Spleen (tissue), 11 donors: Measurements from ENCODE around the gene NEK10. TPM values are rescaled to one million over a fixed set of nuclear protein-coding genes. Genes with fewer than 3 reads are reported as not detected.
"Not testable (repeated sequence)": the region's sequence is repeated elsewhere in the genome, so short reads cannot be mapped to it uniquely, and the experiment has no call there.

Source experiments
- DNase-seq: peaks from one replicate; pipeline ENCODE4 v3.0.0-alpha.2; 2020
- H3K27ac ChIP-seq, 8 donors: fragments of 200-600 bp; sonication (generic) in 7 of 8; 1 replicate in 4 of 8; 2 replicates in 4 of 8; pipeline versions ENCODE4 v1.5.0 to v1.8.0; 2016 to 2021; ENCODE audit warnings: inconsistent platforms in 4 of 8, mild to moderate bottlenecking in 4 of 8, moderate library complexity in 1 of 8
- H3K27me3 ChIP-seq, 7 donors: fragments of 200-600 bp; sonication (generic) in 6 of 7; replicated peaks in 1 of 7; 1 replicate in 4 of 7; 2 replicates in 3 of 7; pipeline versions ENCODE4 v1.5.0 to v1.8.0; 2016 to 2021; ENCODE audit warnings: inconsistent platforms in 3 of 7, mild to moderate bottlenecking in 1 of 7
- H3K36me3 ChIP-seq, 6 donors: fragments of 200-600 bp; sonication (generic) in 5 of 6; 1 replicate in 4 of 6; 2 replicates in 2 of 6; pipeline versions ENCODE4 v1.5.0 to v1.8.0; 2016 to 2021; ENCODE audit warnings: inconsistent platforms in 2 of 6
- H3K4me1 ChIP-seq, 6 donors: fragments of 200-600 bp; sonication (generic) in 5 of 6; 1 replicate in 3 of 6; 2 replicates in 3 of 6; pipeline versions ENCODE4 v1.5.0 to v1.8.0; 2016 to 2021; ENCODE audit warnings: inconsistent platforms in 3 of 6
- H3K4me3 ChIP-seq, 8 donors: fragments of 200-600 bp; sonication (generic) in 7 of 8; 1 replicate in 4 of 8; 2 replicates in 4 of 8; pipeline versions ENCODE4 v1.5.0 to v1.8.0; 2016 to 2021; ENCODE audit warnings: inconsistent platforms in 4 of 8, mild to moderate bottlenecking in 4 of 8, moderate library complexity in 2 of 8
- H3K9me3 ChIP-seq, 8 donors: fragments of 200-600 bp; sonication (generic) in 7 of 8; 1 replicate in 4 of 8; 2 replicates in 4 of 8; pipeline versions ENCODE4 v1.5.0 to v1.8.0; 2016 to 2021; ENCODE audit warnings: inconsistent platforms in 4 of 8
- POLR2A ChIP-seq, 3 donors: fragments of 450-650 bp; IDR thresholded peaks; one replicate each; pipeline ENCODE4 v1.5.1; 2017; ENCODE audit warnings: antibody characterized with exemption in 3 of 3, mild to moderate bottlenecking in 1 of 3
- POLR2AphosphoS5 ChIP-seq, 3 donors: sonication (generic); formaldehyde crosslinking; IDR thresholded peaks; one replicate each; pipeline ENCODE4 v1.5.1; 2017; ENCODE audit warnings: antibody characterized with exemption in 3 of 3
- WGBS, 5 donors: extraction: QIAGEN DNeasy Blood & Tissue Kit in 3 of 5; methylation state at CpG; one replicate each; pipeline versions ENCODE4 v1.1.5 to v1.1.7; 2013 to 2018; 5-methylcytosine and 5-hydroxymethylcytosine counted together
- intact Hi-C: fragments of 100-400 bp; cut with DNase I; formaldehyde crosslinking; loops from one replicate; pipeline ENCODE4 v1.15.0; 2023; ENCODE audit warnings: low total_unique reads
- polyA plus RNA-seq, 3 donors: library from polyadenylated mRNA; stranded (reverse); fragments of 200-250 nt; gene quantifications; one replicate each; pipeline ENCODE4 v1.2.1, GENCODE V29; 2013
- total RNA-seq, 7 donors: library from RNA; depleted of rRNA in 3 of 7; stranded (reverse); fragments of >200 nt in 3 of 7; fragmentation: NEBNext Ultra II Directional in 4 of 7; extraction: Animal tissue kit (Norgen Biotek cat#: 25700) in 4 of 7; gene quantifications; one replicate each; pipeline versions ENCODE4 v1.1.0 to v1.2.1, GENCODE V29; 2016 to 2021
- TF ChIP-seq, protein P1 (sequence below), 11 experiments: fragments of 200-600 bp in 7 of 11; fragments of 450-650 bp in 4 of 11; sonication (generic) in 4 of 11; IDR thresholded peaks in 8 of 11; conservative IDR thresholded peaks in 3 of 11; 1 replicate in 7 of 11; 2 replicates in 4 of 11; pipeline versions ENCODE4 v1.4.0 to v1.8.0; 2016 to 2021; ENCODE audit warnings: antibody characterized with exemption in 11 of 11, inconsistent platforms in 4 of 11, mild to moderate bottlenecking in 1 of 11
- donor health status: healthy with polysubstance abuse.
- donor health status: DM: no; HTN: no; CAD: no; lungs with moderate emphysema.
- donor health status: DM: no; HTN: no; CAD: no.
- donor health status: Bipolar disorder and iron deficiency.
- donor health status: healthy.
- donor health status: DM: no; HTN: no; CAD: no.
- donor health status: DM: yes; HTN: yes; CAD: no.

Gene NEK10
- total and polyA plus RNA-seq, 10 donors: 0.29 to 4.1 (median 1.7) TPM

DNA sequence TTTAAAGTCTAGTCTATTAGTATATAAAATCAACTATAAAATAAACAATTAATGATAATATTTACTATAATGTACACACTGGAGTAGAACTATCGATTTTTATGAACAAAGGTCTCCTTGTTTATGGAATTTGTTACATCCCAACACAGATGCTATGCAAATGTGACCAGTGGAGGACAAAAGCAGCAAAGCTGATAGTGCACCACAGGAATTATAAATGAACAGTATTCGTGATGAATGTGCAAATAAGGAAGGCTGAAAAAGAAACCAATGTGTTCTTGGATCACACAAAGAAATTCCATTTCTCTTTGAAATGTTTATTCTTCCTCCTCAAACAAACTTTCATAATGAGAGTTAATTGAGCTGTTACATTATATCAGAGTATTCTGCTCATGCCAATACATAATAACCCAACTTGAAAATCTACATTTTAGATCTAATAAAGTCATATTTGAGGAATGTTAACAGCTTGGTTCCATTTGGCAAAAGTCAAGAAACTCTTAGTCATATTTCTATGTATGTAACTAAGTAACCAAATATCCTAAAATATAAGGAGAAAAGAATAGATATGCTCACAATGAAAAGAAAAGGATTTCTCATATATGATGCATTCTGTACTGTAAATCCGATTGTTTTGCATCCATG lies 79.3 kb downstream of the NEK10 start:
- Histone ChIP-seq H3K4me1 (no peaks in the 10 kb centered on the region), H3K27ac (no peak overlapping the region), H3K4me3 (no peak overlapping the region), H3K9me3 (no peaks in the 10 kb centered on the region), H3K36me3 (no peaks in the 10 kb centered on the region), H3K27me3 (no peaks in the 10 kb centered on the region)
- DNase-seq: no peak
- intact Hi-C loops: no loop called here
- TF ChIP-seq POLR2A (IDR thresholded peaks at IDR 0.05) (no peak), POLR2AphosphoS5 (IDR thresholded peaks at IDR 0.05) (no peak)
- TF ChIP-seq, protein P1, sequence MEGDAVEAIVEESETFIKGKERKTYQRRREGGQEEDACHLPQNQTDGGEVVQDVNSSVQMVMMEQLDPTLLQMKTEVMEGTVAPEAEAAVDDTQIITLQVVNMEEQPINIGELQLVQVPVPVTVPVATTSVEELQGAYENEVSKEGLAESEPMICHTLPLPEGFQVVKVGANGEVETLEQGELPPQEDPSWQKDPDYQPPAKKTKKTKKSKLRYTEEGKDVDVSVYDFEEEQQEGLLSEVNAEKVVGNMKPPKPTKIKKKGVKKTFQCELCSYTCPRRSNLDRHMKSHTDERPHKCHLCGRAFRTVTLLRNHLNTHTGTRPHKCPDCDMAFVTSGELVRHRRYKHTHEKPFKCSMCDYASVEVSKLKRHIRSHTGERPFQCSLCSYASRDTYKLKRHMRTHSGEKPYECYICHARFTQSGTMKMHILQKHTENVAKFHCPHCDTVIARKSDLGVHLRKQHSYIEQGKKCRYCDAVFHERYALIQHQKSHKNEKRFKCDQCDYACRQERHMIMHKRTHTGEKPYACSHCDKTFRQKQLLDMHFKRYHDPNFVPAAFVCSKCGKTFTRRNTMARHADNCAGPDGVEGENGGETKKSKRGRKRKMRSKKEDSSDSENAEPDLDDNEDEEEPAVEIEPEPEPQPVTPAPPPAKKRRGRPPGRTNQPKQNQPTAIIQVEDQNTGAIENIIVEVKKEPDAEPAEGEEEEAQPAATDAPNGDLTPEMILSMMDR (IDR thresholded peaks at IDR 0.05 in 8 of 11, conservative IDR thresholded peaks at IDR 0.05 in 3 of 11): no peak
- 66 to 82% (median 80%) methylated on average over 3 of the region's 3 CpGs for WGBS, 5 donors

GRCh38 chr3:27287052-27287451 lies 82.1 kb downstream of the NEK10 start:
- TF ChIP-seq POLR2A (IDR thresholded peaks at IDR 0.05) (no peak), POLR2AphosphoS5 (IDR thresholded peaks at IDR 0.05) (no peak)
- TF ChIP-seq, protein P1 (IDR thresholded peaks at IDR 0.05 in 8 of 11, conservative IDR thresholded peaks at IDR 0.05 in 3 of 11): no peak
- H3K9me3 ChIP-seq: no peaks in the 10 kb centered on the region
- H3K27me3 ChIP-seq: no peaks in the 10 kb centered on the region
- no peak overlapping the region for H3K4me3 ChIP-seq
- no peaks in the 10 kb centered on the region for H3K36me3 ChIP-seq
- DNase-seq: no peak
- 89 to 99% (median 95%) methylated on average over 2 of the region's 2 CpGs for WGBS, 5 donors
- H3K27ac ChIP-seq: no peak overlapping the region
- intact Hi-C loops: no loop called here
- no peaks in the 10 kb centered on the region for H3K4me1 ChIP-seq

DNA sequence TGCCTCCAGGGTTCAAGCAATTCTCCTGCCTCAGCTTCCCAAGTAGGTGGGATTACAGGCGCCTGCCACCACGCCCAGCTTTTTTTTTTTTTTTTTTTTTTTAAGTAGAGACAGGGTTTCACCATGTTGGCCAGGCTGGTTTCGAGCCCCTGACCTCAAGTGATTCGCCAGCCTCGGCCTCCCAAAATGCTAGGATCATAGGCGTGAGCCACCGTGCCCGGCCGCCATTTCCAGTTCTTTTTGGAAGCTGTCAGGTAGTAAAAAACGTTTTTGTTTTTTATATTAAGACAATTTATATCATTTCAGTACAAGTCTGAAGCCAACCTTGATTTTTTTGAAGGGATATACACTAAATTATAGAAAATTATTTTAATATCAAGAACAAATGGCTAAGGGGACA lies 82.7 kb downstream of the NEK10 start:
- intact Hi-C loops, H3K4me3 ChIP-seq, H3K4me1 ChIP-seq, H3K9me3 ChIP-seq, H3K27ac ChIP-seq, H3K36me3 ChIP-seq, H3K27me3 ChIP-seq, DNase-seq: not testable (repeated sequence)
- 86 to 93% (median 92%) methylated on average over 8 to 10 of the region's 10 CpGs for WGBS, 5 donors

GRCh38 chr3:27285668-27286067 lies 83.5 kb downstream of the NEK10 start:
- TF ChIP-seq POLR2A (IDR thresholded peaks at IDR 0.05) (no peak), POLR2AphosphoS5 (IDR thresholded peaks at IDR 0.05) (no peak)
- TF ChIP-seq, protein P1 (IDR thresholded peaks at IDR 0.05 in 8 of 11, conservative IDR thresholded peaks at IDR 0.05 in 3 of 11): no peak
- no peaks in the 10 kb centered on the region for H3K36me3 ChIP-seq
- no peak for DNase-seq
- no peaks in the 10 kb centered on the region for H3K9me3 ChIP-seq
- H3K27me3 ChIP-seq: no peaks in the 10 kb centered on the region
- H3K4me1 ChIP-seq: no peaks in the 10 kb centered on the region
- H3K27ac ChIP-seq: no peak overlapping the region
- H3K4me3 ChIP-seq: no peak overlapping the region
- intact Hi-C loops: no loop called here
